ENCODE data around the gene PHF2. TPM values are rescaled to one million over a fixed set of nuclear protein-coding genes. Genes with fewer than 3 reads are reported as not detected.

PHF2 gene
- total and polyA plus RNA-seq, 2 of the 8 experiments (the other 6 are each of a cell fraction or from before 2014, with no cell fraction given) = 3.4 to 9.4 TPM

DNA sequence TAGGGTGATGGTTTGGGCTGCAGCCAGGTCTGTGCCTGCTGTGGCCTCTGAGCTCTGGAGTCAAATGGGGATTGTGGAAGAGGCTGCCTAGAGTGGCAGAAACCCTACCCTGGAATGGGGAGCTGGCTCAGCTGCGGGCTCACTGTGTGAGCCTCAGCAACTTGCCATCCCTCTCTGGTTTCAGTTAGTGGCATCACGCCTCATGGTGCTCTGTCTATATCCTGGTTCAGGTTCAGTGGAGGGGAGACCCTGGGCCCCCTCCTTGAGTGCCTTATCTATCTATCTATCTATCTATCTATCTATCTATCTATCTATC is 132.6 kb downstream of the PHF2 start:
- Histone ChIP-seq H4K5ac (ENCODE audit: insufficient read length, low read depth, low read length) (no peak overlapping the region), H3K9me3 (ENCODE audit: insufficient read depth in 2 of 2, low read depth in 1 of 2, low read length in 1 of 2) (no peaks in the 10 kb centered on the region), H3K4ac (replicated peaks; ENCODE audit: insufficient read length, low read depth, low read length) (no peak overlapping the region), H3K27me3 (replicated peaks in 1 of 4; ENCODE audit: control insufficient read depth in 3 of 4, extremely low read depth in 1 of 4, insufficient read depth in 3 of 4, low read length in 3 of 4) (no peaks in the 10 kb centered on the region), H3K18ac (ENCODE audit: extremely low read depth, low read length) (no peak overlapping the region), H2AK5ac (ENCODE audit: low read depth, low read length) (no peak overlapping the region), H2BK15ac (ENCODE audit: low read length) (no peak overlapping the region), H2BK20ac (ENCODE audit: low read length) (no peak overlapping the region), H2BK12ac (ENCODE audit: low read depth, low read length) (no peak overlapping the region), H3K14ac (ENCODE audit: insufficient read length) (no peak overlapping the region), H3K23ac (ENCODE audit: insufficient read length) (no peak overlapping the region), H3K4me1 (replicated peaks in 1 of 4; ENCODE audit: control insufficient read depth in 3 of 4, insufficient read depth in 4 of 4, low read length in 3 of 4) (no peaks in the 10 kb centered on the region), H4K8ac (ENCODE audit: extremely low read depth, insufficient read depth, low read length) (no peak overlapping the region), H3K36me3 (ENCODE audit: control insufficient read depth in 2 of 4, insufficient read depth in 4 of 4, low read length in 3 of 4) (no peaks in the 10 kb centered on the region), H3K4me3 (ENCODE audit: extremely low read depth in 1 of 4, insufficient read depth in 2 of 4, low read depth in 3 of 4, low read length in 4 of 4) (no peak overlapping the region), H2BK5ac (ENCODE audit: low read depth, low read length) (no peak overlapping the region), H3K23me2 (ENCODE audit: low read depth, low read length) (no peaks in the 10 kb centered on the region; the same call in 1 of the 2 replicates), H3K9ac (replicated peaks in 1 of 4; ENCODE audit: extremely low read depth in 1 of 4, low read depth in 3 of 4, low read length in 3 of 4) (no peak overlapping the region), H3K79me2 (ENCODE audit: control insufficient read depth in 1 of 2, insufficient read depth in 2 of 2, low read length in 2 of 2) (no peaks in the 10 kb centered on the region), H3K79me1 (ENCODE audit: low read depth, low read length) (no peaks in the 10 kb centered on the region), H4K20me1 (replicated peaks in 1 of 2; ENCODE audit: control insufficient read depth in 1 of 2, insufficient read depth in 2 of 2, low read length in 2 of 2) (peaks cover 0 to 2% of the 10 kb centered on the region in 2 experiments), H3K4me2 (ENCODE audit: insufficient read depth in 1 of 2, low read depth in 2 of 2, low read length in 2 of 2) (no peak overlapping the region), H3K27ac (ENCODE audit: low read depth, low read length) (no peak overlapping the region), H2BK120ac (replicated peaks; ENCODE audit: low read depth, low read length) (no peak overlapping the region), H3K56ac (replicated peaks; ENCODE audit: insufficient read length, low read depth, low read length) (no peak overlapping the region), H2AFZ (ENCODE audit: low read length) (no peak overlapping the region), H4K91ac (replicated peaks; ENCODE audit: insufficient read length, low read length) (no peak overlapping the region)
- DNase-seq (ENCODE audit: low read depth in 1 of 2, low spot score in 2 of 2) = no peak
- FAIRE-seq = no peak
- 78% methylated on average over 2 of the region's 2 CpGs; no CpG with 5 or more reads in 1 of the 2 experiments for WGBS, 2 experiments (ENCODE audit: extremely low coverage in 1 of 2, insufficient coverage in 1 of 2, insufficient read length in 1 of 2, insufficient replicate concordance in 2 of 2, low coverage in 1 of 2, low lambda C conversion rate in 2 of 2, missing lambda C conversion rate in 1 of 2)
- ChIA-PET CTCF (ENCODE audit: partially characterized antibody) (interaction anchor here (1.0 to 2.0 kb wide), 4 partner anchors 9 to 105 kb away, joined by 3 to 7 read pairs (median 4); no protein-coding TSS in a partner anchor), POLR2A (ENCODE audit: partially characterized antibody) (no interaction called here)
- no peak for TF ChIP-seq JUND (IDR thresholded peaks at IDR 0.05; ENCODE audit: low read length)
- TF ChIP-seq ZNF274 (IDR thresholded peaks at IDR 0.05; ENCODE audit: borderline replicate concordance, extremely low read depth, low read length) = no peak
- TF ChIP-seq MAFK (IDR thresholded peaks at IDR 0.05; ENCODE audit: low read depth, low read length) = no peak
- TF ChIP-seq GTF2F1 (IDR thresholded peaks at IDR 0.05; ENCODE audit: borderline replicate concordance, low read depth, low read length) = no peak
- no peak for TF ChIP-seq EGR1 (IDR thresholded peaks at IDR 0.05; ENCODE audit: borderline replicate concordance, low read depth, low read length)
- no peak for TF ChIP-seq SRF (IDR thresholded peaks at IDR 0.05; ENCODE audit: low read depth, low read length)
- no peak for TF ChIP-seq CREB1 (IDR thresholded peaks at IDR 0.05)
- TF ChIP-seq POU5F1 (IDR thresholded peaks at IDR 0.05; ENCODE audit: low read depth, low read length) = no peak

All from H1 (cell line).